ENCODE results near the gene PLD4. TPM values are rescaled to one million over a fixed set of nuclear protein-coding genes. Genes with fewer than 3 reads are reported as not detected.
"Not testable (repeated sequence)": the region's sequence is repeated elsewhere in the genome, so short reads cannot be mapped to it uniquely, and the experiment has no call there.

PLD4 gene
- polyA plus RNA-seq, 3 donors: 12.2 to 15.5 (median 15.1) TPM

- H3K4me2 ChIP-seq (replicated peaks; ENCODE audit: extremely low read depth, low read length, poor library complexity, severe bottlenecking): no peak overlapping the region
- H3K27me3 ChIP-seq (ENCODE audit: control insufficient read depth in 2 of 2, insufficient read depth in 2 of 2, low read length in 2 of 2): no peaks in the 10 kb centered on the region
- Mint-ChIP-seq H3K36me3 (no peaks in the 10 kb centered on the region), H3K27ac (no peak overlapping the region), H3K4me1 (peaks cover 5% of the 10 kb centered on the region), H3K27me3 (ENCODE audit: low read depth in 3 of 3) (peaks cover 0 to 3% (median 0%) of the 10 kb centered on the region in 3 donors), H3K4me3 (no peak overlapping the region), H3K9me3 (no peaks in the 10 kb centered on the region)
- H3K9ac ChIP-seq (ENCODE audit: insufficient read depth, low read length, poor library complexity, severe bottlenecking): no peak overlapping the region
- H3K79me2 ChIP-seq (ENCODE audit: insufficient read depth, low read length): no peaks in the 10 kb centered on the region
- no peak overlapping the region for H2AFZ ChIP-seq (ENCODE audit: insufficient read depth, low read depth, low read length, poor library complexity, severe bottlenecking)
- no peaks in the 10 kb centered on the region for H3K4me1 ChIP-seq (ENCODE audit: control insufficient read depth in 1 of 2, insufficient read depth in 2 of 2, low read length in 2 of 2)
- H3K36me3 ChIP-seq (replicated peaks in 1 of 2; ENCODE audit: control insufficient read depth in 1 of 2, insufficient read depth in 2 of 2, low read length in 2 of 2): no peaks in the 10 kb centered on the region
- no peak overlapping the region for H3K27ac ChIP-seq (ENCODE audit: low read depth in 1 of 2, low read length in 2 of 2)
- 96% methylated on average over 17 of the region's 17 CpGs for WGBS (ENCODE audit: insufficient coverage)
- TF ChIP-seq, protein P1, sequence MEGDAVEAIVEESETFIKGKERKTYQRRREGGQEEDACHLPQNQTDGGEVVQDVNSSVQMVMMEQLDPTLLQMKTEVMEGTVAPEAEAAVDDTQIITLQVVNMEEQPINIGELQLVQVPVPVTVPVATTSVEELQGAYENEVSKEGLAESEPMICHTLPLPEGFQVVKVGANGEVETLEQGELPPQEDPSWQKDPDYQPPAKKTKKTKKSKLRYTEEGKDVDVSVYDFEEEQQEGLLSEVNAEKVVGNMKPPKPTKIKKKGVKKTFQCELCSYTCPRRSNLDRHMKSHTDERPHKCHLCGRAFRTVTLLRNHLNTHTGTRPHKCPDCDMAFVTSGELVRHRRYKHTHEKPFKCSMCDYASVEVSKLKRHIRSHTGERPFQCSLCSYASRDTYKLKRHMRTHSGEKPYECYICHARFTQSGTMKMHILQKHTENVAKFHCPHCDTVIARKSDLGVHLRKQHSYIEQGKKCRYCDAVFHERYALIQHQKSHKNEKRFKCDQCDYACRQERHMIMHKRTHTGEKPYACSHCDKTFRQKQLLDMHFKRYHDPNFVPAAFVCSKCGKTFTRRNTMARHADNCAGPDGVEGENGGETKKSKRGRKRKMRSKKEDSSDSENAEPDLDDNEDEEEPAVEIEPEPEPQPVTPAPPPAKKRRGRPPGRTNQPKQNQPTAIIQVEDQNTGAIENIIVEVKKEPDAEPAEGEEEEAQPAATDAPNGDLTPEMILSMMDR (IDR thresholded peaks at IDR 0.05): no peak
- no peaks in the 10 kb centered on the region for H4K20me1 ChIP-seq (ENCODE audit: insufficient read depth, low read length)
- no peaks in the 10 kb centered on the region for H3K9me3 ChIP-seq (replicated peaks in 1 of 2; ENCODE audit: control insufficient read depth in 1 of 2, insufficient read depth in 1 of 2, low read length in 2 of 2)
- DNase-seq: no peak
- intact Hi-C loops (cut with micrococcal nuclease): no loop called here
- H3K4me3 ChIP-seq (replicated peaks in 1 of 3; ENCODE audit: low read depth in 2 of 3, low read length in 3 of 3): no peak overlapping the region
These were observed 25.3 kb downstream of the PLD4 start for GRCh38 chr14:104950021-104950420.

DNA sequence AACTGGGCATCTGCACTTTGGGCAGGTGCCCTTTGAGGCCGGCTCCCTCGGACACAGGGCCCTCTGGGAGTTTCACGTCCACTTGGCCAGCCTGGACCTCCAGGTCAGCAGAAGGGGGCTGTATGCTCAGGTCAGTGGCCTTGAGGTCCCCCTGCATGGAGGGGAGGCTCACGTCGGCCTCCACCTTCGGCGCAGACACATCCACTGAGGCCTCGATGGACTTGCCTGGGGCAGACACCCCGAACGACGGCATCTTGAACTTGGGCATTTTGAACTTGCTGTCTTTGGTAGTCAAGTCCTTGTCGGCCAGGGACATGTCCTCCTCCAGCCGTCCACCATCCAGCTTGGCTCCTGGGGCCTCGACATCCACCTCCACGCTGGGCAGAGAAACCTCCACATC, 26.0 kb downstream of the PLD4 start:
- DNase-seq; H3K4me2 ChIP-seq (replicated peaks; ENCODE audit: extremely low read depth, low read length, poor library complexity, severe bottlenecking); H3K4me3 Mint-ChIP-seq; H4K20me1 ChIP-seq (ENCODE audit: insufficient read depth, low read length); H3K79me2 ChIP-seq (ENCODE audit: insufficient read depth, low read length); H3K9me3 ChIP-seq (replicated peaks in 1 of 2; ENCODE audit: control insufficient read depth in 1 of 2, insufficient read depth in 1 of 2, low read length in 2 of 2); H3K36me3 ChIP-seq (replicated peaks in 1 of 2; ENCODE audit: control insufficient read depth in 1 of 2, insufficient read depth in 2 of 2, low read length in 2 of 2); H3K27me3 ChIP-seq (ENCODE audit: control insufficient read depth in 2 of 2, insufficient read depth in 2 of 2, low read length in 2 of 2); H3K27me3 Mint-ChIP-seq (ENCODE audit: low read depth in 3 of 3); H3K9ac ChIP-seq (ENCODE audit: insufficient read depth, low read length, poor library complexity, severe bottlenecking); H2AFZ ChIP-seq (ENCODE audit: insufficient read depth, low read depth, low read length, poor library complexity, severe bottlenecking); intact Hi-C loops (cut with micrococcal nuclease); H3K36me3 Mint-ChIP-seq; H3K9me3 Mint-ChIP-seq; H3K27ac ChIP-seq (ENCODE audit: low read depth in 1 of 2, low read length in 2 of 2); H3K4me1 Mint-ChIP-seq; H3K4me3 ChIP-seq (replicated peaks in 1 of 3; ENCODE audit: low read depth in 2 of 3, low read length in 3 of 3); H3K27ac Mint-ChIP-seq; H3K4me1 ChIP-seq (ENCODE audit: control insufficient read depth in 1 of 2, insufficient read depth in 2 of 2, low read length in 2 of 2): not testable (repeated sequence)
- 75% methylated on average over 4 of the region's 15 CpGs for WGBS (ENCODE audit: insufficient coverage)

DNA sequence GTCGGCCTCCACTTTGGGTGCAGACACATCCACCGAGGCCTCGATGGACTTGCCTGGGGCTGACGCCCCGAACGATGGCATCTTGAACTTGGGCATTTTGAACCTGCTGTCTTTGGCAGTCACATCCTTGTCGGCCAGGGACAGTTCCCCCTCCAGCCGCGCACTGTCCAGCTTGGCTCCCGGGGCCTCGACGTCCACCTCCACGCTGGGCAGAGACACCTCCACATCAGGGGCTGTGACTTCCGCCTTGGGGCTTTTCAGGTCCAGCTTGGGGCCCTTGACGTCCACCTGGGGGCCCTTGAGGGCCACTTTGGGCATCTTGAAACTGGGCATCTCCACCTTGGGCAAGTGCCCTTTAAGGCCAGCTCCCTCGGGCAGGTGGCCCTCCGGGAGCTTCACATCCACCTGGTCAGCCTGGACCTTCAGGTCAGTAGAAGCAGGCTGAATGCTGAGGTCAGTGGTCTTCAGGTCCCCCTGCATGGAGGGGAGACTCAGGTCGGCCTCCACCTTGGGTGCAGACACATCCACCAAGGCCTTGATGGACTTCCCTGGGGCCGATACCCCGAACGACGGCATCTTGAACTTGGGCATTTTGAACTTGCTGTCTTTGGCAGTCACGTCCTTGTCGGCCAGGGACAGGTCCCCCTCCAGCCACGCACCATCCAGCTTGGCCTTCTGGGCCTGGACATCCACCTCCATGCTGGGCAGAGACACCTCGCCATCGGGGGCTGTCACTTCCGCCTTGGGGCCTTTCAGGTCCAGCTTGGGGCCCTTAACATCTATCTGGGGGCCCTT, 27.4 kb downstream of the PLD4 start:
- DNase-seq; H3K79me2 ChIP-seq (ENCODE audit: insufficient read depth, low read length); H4K20me1 ChIP-seq (ENCODE audit: insufficient read depth, low read length): not testable (repeated sequence)

More for the DNA sequence above, 27.4 kb downstream of the PLD4 start:
- H3K9me3 ChIP-seq (replicated peaks in 1 of 2; ENCODE audit: control insufficient read depth in 1 of 2, insufficient read depth in 1 of 2, low read length in 2 of 2); H2AFZ ChIP-seq (ENCODE audit: insufficient read depth, low read depth, low read length, poor library complexity, severe bottlenecking); H3K4me1 Mint-ChIP-seq; H3K9ac ChIP-seq (ENCODE audit: insufficient read depth, low read length, poor library complexity, severe bottlenecking); H3K4me1 ChIP-seq (ENCODE audit: control insufficient read depth in 1 of 2, insufficient read depth in 2 of 2, low read length in 2 of 2); H3K9me3 Mint-ChIP-seq; H3K36me3 Mint-ChIP-seq; H3K27me3 Mint-ChIP-seq (ENCODE audit: low read depth in 3 of 3); H3K27me3 ChIP-seq (ENCODE audit: control insufficient read depth in 2 of 2, insufficient read depth in 2 of 2, low read length in 2 of 2); H3K4me3 ChIP-seq (replicated peaks in 1 of 3; ENCODE audit: low read depth in 2 of 3, low read length in 3 of 3); H3K4me2 ChIP-seq (replicated peaks; ENCODE audit: extremely low read depth, low read length, poor library complexity, severe bottlenecking); H3K27ac ChIP-seq (ENCODE audit: low read depth in 1 of 2, low read length in 2 of 2); intact Hi-C loops (cut with micrococcal nuclease); H3K4me3 Mint-ChIP-seq; H3K36me3 ChIP-seq (replicated peaks in 1 of 2; ENCODE audit: control insufficient read depth in 1 of 2, insufficient read depth in 2 of 2, low read length in 2 of 2); H3K27ac Mint-ChIP-seq: not testable (repeated sequence)
- WGBS (ENCODE audit: insufficient coverage): 91% methylated on average over 27 of the region's 28 CpGs
